ENCODE measurements around the gene CARD14.

DNA sequence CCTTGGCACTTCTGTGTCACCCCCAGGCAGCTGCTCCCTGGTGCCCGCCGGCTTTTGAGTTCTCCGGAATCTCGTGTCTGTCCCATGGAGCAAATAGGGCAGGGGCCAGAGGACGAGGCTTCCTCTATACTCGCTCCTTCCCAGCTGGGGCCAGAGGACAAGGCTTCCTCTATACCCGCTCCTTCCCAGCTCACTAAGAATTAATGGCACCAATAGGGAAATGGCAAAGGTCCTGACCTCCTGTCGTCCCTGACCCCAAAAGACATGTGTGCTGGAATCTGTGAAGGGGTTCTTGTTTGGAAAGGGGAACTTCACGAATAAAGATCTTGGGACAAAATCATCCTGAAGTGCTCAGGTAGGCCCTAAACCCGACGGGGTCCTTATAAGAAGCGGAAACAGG is 42.7 kb downstream of the CARD14 start:
- TF ChIP-seq TARDBP (CRISPR knock-in tag; IDR thresholded peaks at IDR 0.05) (no peak), MEIS2 (CRISPR knock-in tag; IDR thresholded peaks at IDR 0.05) (no peak), ZNF44 (CRISPR knock-in tag; IDR thresholded peaks at IDR 0.05) (no peak)
- TF ChIP-seq, protein P1, sequence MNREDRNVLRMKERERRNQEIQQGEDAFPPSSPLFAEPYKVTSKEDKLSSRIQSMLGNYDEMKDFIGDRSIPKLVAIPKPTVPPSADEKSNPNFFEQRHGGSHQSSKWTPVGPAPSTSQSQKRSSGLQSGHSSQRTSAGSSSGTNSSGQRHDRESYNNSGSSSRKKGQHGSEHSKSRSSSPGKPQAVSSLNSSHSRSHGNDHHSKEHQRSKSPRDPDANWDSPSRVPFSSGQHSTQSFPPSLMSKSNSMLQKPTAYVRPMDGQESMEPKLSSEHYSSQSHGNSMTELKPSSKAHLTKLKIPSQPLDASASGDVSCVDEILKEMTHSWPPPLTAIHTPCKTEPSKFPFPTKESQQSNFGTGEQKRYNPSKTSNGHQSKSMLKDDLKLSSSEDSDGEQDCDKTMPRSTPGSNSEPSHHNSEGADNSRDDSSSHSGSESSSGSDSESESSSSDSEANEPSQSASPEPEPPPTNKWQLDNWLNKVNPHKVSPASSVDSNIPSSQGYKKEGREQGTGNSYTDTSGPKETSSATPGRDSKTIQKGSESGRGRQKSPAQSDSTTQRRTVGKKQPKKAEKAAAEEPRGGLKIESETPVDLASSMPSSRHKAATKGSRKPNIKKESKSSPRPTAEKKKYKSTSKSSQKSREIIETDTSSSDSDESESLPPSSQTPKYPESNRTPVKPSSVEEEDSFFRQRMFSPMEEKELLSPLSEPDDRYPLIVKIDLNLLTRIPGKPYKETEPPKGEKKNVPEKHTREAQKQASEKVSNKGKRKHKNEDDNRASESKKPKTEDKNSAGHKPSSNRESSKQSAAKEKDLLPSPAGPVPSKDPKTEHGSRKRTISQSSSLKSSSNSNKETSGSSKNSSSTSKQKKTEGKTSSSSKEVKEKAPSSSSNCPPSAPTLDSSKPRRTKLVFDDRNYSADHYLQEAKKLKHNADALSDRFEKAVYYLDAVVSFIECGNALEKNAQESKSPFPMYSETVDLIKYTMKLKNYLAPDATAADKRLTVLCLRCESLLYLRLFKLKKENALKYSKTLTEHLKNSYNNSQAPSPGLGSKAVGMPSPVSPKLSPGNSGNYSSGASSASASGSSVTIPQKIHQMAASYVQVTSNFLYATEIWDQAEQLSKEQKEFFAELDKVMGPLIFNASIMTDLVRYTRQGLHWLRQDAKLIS (CRISPR knock-in tag; IDR thresholded peaks at IDR 0.05) = no peak
- TF ChIP-seq, protein P2, sequence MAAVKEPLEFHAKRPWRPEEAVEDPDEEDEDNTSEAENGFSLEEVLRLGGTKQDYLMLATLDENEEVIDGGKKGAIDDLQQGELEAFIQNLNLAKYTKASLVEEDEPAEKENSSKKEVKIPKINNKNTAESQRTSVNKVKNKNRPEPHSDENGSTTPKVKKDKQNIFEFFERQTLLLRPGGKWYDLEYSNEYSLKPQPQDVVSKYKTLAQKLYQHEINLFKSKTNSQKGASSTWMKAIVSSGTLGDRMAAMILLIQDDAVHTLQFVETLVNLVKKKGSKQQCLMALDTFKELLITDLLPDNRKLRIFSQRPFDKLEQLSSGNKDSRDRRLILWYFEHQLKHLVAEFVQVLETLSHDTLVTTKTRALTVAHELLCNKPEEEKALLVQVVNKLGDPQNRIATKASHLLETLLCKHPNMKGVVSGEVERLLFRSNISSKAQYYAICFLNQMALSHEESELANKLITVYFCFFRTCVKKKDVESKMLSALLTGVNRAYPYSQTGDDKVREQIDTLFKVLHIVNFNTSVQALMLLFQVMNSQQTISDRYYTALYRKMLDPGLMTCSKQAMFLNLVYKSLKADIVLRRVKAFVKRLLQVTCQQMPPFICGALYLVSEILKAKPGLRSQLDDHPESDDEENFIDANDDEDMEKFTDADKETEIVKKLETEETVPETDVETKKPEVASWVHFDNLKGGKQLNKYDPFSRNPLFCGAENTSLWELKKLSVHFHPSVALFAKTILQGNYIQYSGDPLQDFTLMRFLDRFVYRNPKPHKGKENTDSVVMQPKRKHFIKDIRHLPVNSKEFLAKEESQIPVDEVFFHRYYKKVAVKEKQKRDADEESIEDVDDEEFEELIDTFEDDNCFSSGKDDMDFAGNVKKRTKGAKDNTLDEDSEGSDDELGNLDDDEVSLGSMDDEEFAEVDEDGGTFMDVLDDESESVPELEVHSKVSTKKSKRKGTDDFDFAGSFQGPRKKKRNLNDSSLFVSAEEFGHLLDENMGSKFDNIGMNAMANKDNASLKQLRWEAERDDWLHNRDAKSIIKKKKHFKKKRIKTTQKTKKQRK (IDR thresholded peaks at IDR 0.05; ENCODE audit: low read length) = no peak
